Metanephros (tissue), 1 donor: ENCODE results near the gene ZFYVE9. TPM values are rescaled to one million over a fixed set of nuclear protein-coding genes. Genes with fewer than 3 reads are reported as not detected.

Source experiments
- total RNA-seq: library from RNA; depleted of rRNA; stranded (reverse); fragments of >200 nt; gene quantifications from one replicate; pipeline ENCODE4 v1.2.3, GENCODE V29; 2014

ZFYVE9 gene, protein sequence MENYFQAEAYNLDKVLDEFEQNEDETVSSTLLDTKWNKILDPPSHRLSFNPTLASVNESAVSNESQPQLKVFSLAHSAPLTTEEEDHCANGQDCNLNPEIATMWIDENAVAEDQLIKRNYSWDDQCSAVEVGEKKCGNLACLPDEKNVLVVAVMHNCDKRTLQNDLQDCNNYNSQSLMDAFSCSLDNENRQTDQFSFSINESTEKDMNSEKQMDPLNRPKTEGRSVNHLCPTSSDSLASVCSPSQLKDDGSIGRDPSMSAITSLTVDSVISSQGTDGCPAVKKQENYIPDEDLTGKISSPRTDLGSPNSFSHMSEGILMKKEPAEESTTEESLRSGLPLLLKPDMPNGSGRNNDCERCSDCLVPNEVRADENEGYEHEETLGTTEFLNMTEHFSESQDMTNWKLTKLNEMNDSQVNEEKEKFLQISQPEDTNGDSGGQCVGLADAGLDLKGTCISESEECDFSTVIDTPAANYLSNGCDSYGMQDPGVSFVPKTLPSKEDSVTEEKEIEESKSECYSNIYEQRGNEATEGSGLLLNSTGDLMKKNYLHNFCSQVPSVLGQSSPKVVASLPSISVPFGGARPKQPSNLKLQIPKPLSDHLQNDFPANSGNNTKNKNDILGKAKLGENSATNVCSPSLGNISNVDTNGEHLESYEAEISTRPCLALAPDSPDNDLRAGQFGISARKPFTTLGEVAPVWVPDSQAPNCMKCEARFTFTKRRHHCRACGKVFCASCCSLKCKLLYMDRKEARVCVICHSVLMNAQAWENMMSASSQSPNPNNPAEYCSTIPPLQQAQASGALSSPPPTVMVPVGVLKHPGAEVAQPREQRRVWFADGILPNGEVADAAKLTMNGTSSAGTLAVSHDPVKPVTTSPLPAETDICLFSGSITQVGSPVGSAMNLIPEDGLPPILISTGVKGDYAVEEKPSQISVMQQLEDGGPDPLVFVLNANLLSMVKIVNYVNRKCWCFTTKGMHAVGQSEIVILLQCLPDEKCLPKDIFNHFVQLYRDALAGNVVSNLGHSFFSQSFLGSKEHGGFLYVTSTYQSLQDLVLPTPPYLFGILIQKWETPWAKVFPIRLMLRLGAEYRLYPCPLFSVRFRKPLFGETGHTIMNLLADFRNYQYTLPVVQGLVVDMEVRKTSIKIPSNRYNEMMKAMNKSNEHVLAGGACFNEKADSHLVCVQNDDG (N-terminal part only)
- total RNA-seq: 42.1 TPM

GRCh38 chr1:52141513-52142219, at the start of gene ZFYVE9:
TSS of gene ZFYVE9 (plus strand) at chr1:52142089. CDS start at chr1:52233207, 91,118 bp downstream.

GRCh38 chr1:52365746-52366516, 224.0 kb downstream of the ZFYVE9 start, which contains the start of gene CC2D1B:
TSS of gene CC2D1B (minus strand) at chr1:52366205. CDS start at chr1:52364620, 1,585 bp downstream.

Other genes with a start within 250 kb of the ZFYVE9 start
- gene RAB3B, start 151.4 kb upstream of the ZFYVE9 start, total RNA-seq: 3.7 TPM
- 8.9 TPM for gene KTI12, start 108.3 kb upstream of the ZFYVE9 start, total RNA-seq
- gene TXNDC12, start 86.9 kb upstream of the ZFYVE9 start, total RNA-seq: 21.4 TPM
- gene BTF3L4, start 85.8 kb upstream of the ZFYVE9 start, total RNA-seq: 32.8 TPM
- gene CC2D1B, start 224.1 kb downstream of the ZFYVE9 start, total RNA-seq: 19.0 TPM